Neuron (in vitro differentiated cells): ENCODE data around the gene SYT7.

Source experiments
- H2AFZ ChIP-seq: one replicate; pipeline ENCODE4 v1.6.1; 2013; ENCODE audit warnings: low read depth, mild to moderate bottlenecking, inconsistent platforms, low read length, moderate library complexity
- H3K27me3 ChIP-seq: one replicate; pipeline ENCODE4 v1.6.1; 2013; ENCODE audit warnings: low read length; ENCODE audit not compliant: insufficient read depth
- H3K36me3 ChIP-seq: one replicate; pipeline ENCODE4 v1.6.1; 2013; ENCODE audit warnings: low read length; ENCODE audit not compliant: insufficient read depth
- H3K4me1 ChIP-seq: one replicate; pipeline ENCODE4 v1.6.1; 2013; ENCODE audit warnings: low read length; ENCODE audit not compliant: insufficient read depth
- H3K4me3 ChIP-seq: 2 replicates; pipeline ENCODE4 v1.5.1; 2013; ENCODE audit warnings: mild to moderate bottlenecking, low read length, moderate library complexity
- H3K9me3 ChIP-seq: one replicate; pipeline ENCODE4 v1.6.1; 2013; ENCODE audit warnings: low read length

Gene SYT7

GRCh38 chr11:61503135-61503770 is 77.6 kb downstream of the SYT7 start:
- Histone ChIP-seq H3K9me3 (no peaks in the 10 kb centered on the region), H3K4me1 (peaks cover 62% of the 10 kb centered on the region), H2AFZ (no peak overlapping the region), H3K4me3 (no peak overlapping the region), H3K36me3 (no peaks in the 10 kb centered on the region), H3K27me3 (peaks cover 12% of the 10 kb centered on the region)

- peaks cover 6% of the 10 kb centered on the region for H3K27me3 ChIP-seq
These were observed 78.4 kb downstream of the SYT7 start for GRCh38 chr11:61502522-61502921.

GRCh38 chr11:61499816-61500491 is 80.9 kb downstream of the SYT7 start:
- Histone ChIP-seq H3K27me3 (no peaks in the 10 kb centered on the region), H3K36me3 (no peaks in the 10 kb centered on the region), H3K4me3 (no peak overlapping the region), H3K4me1 (peaks cover 49% of the 10 kb centered on the region), H2AFZ (no peak overlapping the region), H3K9me3 (no peaks in the 10 kb centered on the region)

More at GRCh38 chr11:61502522-61502921, 78.4 kb downstream of the SYT7 start:
- no peaks in the 10 kb centered on the region for H3K36me3 ChIP-seq
- no peak overlapping the region for H3K4me3 ChIP-seq
- H3K9me3 ChIP-seq, result no peaks in the 10 kb centered on the region
- H3K4me1 ChIP-seq, result peaks cover 58% of the 10 kb centered on the region
- no peak overlapping the region for H2AFZ ChIP-seq

- Histone ChIP-seq H3K9me3 (no peaks in the 10 kb centered on the region), H3K4me3 (no peak overlapping the region), H3K36me3 (no peaks in the 10 kb centered on the region), H2AFZ (no peak overlapping the region), H3K4me1 (peaks cover 50% of the 10 kb centered on the region), H3K27me3 (no peaks in the 10 kb centered on the region)
These were observed 82.0 kb downstream of the SYT7 start for GRCh38 chr11:61498767-61499341.

GRCh38 chr11:61497876-61498275 is 83.0 kb downstream of the SYT7 start:
- no peaks in the 10 kb centered on the region for H3K27me3 ChIP-seq
- no peak overlapping the region for H2AFZ ChIP-seq

GRCh38 chr11:61497473-61497872 is 83.4 kb downstream of the SYT7 start:
- H2AFZ ChIP-seq, result no peak overlapping the region
- H3K9me3 ChIP-seq, result no peaks in the 10 kb centered on the region
- H3K4me1 ChIP-seq, result peaks cover 42% of the 10 kb centered on the region
- H3K4me3 ChIP-seq, result no peak overlapping the region
- no peaks in the 10 kb centered on the region for H3K27me3 ChIP-seq
- H3K36me3 ChIP-seq, result no peaks in the 10 kb centered on the region

More at GRCh38 chr11:61497876-61498275, 83.0 kb downstream of the SYT7 start:
- no peak overlapping the region for H3K4me3 ChIP-seq
- H3K9me3 ChIP-seq, result no peaks in the 10 kb centered on the region
- no peaks in the 10 kb centered on the region for H3K36me3 ChIP-seq
- peaks cover 46% of the 10 kb centered on the region for H3K4me1 ChIP-seq

- Histone ChIP-seq H3K9me3 (no peaks in the 10 kb centered on the region), H3K4me3 (no peak overlapping the region), H3K36me3 (no peaks in the 10 kb centered on the region), H3K27me3 (no peaks in the 10 kb centered on the region), H2AFZ (no peak overlapping the region), H3K4me1 (peaks cover 37% of the 10 kb centered on the region)
These were observed 84.1 kb downstream of the SYT7 start for GRCh38 chr11:61496602-61497400.

GRCh38 chr11:61495801-61496601 is 84.9 kb downstream of the SYT7 start:
- H3K36me3 ChIP-seq, result no peaks in the 10 kb centered on the region
- no peaks in the 10 kb centered on the region for H3K27me3 ChIP-seq
- H3K9me3 ChIP-seq, result no peaks in the 10 kb centered on the region
- H3K4me1 ChIP-seq, result peaks cover 37% of the 10 kb centered on the region
- no peak overlapping the region for H3K4me3 ChIP-seq
- H2AFZ ChIP-seq, result no peak overlapping the region

GRCh38 chr11:61494381-61494961 is 86.4 kb downstream of the SYT7 start:
- Histone ChIP-seq H3K36me3 (no peaks in the 10 kb centered on the region), H2AFZ (no peak overlapping the region), H3K9me3 (no peaks in the 10 kb centered on the region), H3K4me3 (no peak overlapping the region), H3K27me3 (no peaks in the 10 kb centered on the region), H3K4me1 (peaks cover 37% of the 10 kb centered on the region)

- Histone ChIP-seq H2AFZ (no peak overlapping the region), H3K27me3 (no peaks in the 10 kb centered on the region), H3K4me3 (no peak overlapping the region), H3K9me3 (no peaks in the 10 kb centered on the region), H3K4me1 (peaks cover 36% of the 10 kb centered on the region), H3K36me3 (no peaks in the 10 kb centered on the region)
These were observed 89.0 kb downstream of the SYT7 start for GRCh38 chr11:61491736-61492395.

- no peaks in the 10 kb centered on the region for H3K27me3 ChIP-seq
- H3K4me3 ChIP-seq, result no peak overlapping the region
- no peaks in the 10 kb centered on the region for H3K36me3 ChIP-seq
- H3K4me1 ChIP-seq, result peaks cover 30% of the 10 kb centered on the region
- H2AFZ ChIP-seq, result no peak overlapping the region
- H3K9me3 ChIP-seq, result no peaks in the 10 kb centered on the region
These were observed 90.8 kb downstream of the SYT7 start for GRCh38 chr11:61489833-61490721.
